Measurements from ENCODE around the gene POM121.
"Not testable (repeated sequence)": the region's sequence is repeated elsewhere in the genome, so short reads cannot be mapped to it uniquely, and the experiment has no call there.

DNA sequence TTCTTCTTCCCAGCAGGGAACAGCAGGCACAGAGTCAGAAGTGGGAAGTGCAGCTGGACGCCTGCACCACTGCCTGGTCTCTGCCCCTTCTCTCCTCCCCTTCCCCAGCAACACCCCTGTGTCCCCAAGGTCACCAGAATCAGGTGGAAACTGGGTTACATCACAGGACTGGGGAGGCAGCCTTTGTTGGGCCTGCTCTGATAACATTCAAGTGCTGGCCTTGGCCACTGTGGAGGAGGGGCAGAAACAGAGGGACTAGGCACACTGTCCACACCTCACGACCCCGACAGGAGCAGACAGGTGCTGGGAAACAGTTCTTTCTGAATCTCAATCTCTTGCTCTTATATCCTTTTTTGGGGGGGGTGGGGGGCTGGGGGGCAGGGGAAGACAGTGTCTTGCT lies 42.0 kb downstream of the POM121 start:
- TF ChIP-seq, protein P1, sequence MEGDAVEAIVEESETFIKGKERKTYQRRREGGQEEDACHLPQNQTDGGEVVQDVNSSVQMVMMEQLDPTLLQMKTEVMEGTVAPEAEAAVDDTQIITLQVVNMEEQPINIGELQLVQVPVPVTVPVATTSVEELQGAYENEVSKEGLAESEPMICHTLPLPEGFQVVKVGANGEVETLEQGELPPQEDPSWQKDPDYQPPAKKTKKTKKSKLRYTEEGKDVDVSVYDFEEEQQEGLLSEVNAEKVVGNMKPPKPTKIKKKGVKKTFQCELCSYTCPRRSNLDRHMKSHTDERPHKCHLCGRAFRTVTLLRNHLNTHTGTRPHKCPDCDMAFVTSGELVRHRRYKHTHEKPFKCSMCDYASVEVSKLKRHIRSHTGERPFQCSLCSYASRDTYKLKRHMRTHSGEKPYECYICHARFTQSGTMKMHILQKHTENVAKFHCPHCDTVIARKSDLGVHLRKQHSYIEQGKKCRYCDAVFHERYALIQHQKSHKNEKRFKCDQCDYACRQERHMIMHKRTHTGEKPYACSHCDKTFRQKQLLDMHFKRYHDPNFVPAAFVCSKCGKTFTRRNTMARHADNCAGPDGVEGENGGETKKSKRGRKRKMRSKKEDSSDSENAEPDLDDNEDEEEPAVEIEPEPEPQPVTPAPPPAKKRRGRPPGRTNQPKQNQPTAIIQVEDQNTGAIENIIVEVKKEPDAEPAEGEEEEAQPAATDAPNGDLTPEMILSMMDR (optimal IDR thresholded peaks at IDR 0.05 in 1 of 3, IDR thresholded peaks at IDR 0.05 in 1 of 3, conservative IDR thresholded peaks at IDR 0.05 in 1 of 3; ENCODE audit: extremely low read depth in 1 of 3, insufficient read depth in 2 of 3, low read length in 3 of 3) = not testable (repeated sequence)
- not testable (repeated sequence) for TF ChIP-seq EZH2 (IDR thresholded peaks at IDR 0.05; ENCODE audit: low read length)
